Dedifferentiated amniotic fluid mesenchymal stem cell (primary cell): ENCODE measurements around the gene GRIPAP1.

Experiments
- DNase-seq: peaks from one replicate; pipeline ENCODE4 v3.0.0-alpha.2; 2016; ENCODE audit errors: extremely low spot score

Gene GRIPAP1

DNA sequence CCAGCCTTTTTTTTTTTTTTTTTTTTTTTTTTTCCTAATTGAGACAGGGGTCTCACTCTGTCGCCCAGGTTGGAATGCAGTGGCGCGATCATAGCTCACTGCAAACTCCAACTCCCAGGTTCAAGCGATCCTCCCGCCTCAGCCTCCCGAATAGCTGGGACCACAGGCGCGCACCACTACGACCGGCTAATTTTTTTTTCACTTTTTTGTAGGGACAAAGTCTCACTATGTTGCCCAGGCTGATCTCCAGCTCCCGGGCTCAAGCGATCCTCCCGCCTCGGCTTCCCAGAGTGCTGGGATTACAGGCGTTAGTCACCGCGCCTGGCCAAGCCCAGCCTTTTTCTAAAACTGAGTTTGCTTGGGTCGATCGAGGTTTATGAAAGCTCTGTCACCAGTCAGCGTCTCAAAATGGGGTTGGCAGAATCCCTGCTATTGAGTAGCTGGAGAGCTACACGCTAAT is 43.4 kb downstream of the GRIPAP1 start:
- peak; percentile 48 for DNase-seq

DNA sequence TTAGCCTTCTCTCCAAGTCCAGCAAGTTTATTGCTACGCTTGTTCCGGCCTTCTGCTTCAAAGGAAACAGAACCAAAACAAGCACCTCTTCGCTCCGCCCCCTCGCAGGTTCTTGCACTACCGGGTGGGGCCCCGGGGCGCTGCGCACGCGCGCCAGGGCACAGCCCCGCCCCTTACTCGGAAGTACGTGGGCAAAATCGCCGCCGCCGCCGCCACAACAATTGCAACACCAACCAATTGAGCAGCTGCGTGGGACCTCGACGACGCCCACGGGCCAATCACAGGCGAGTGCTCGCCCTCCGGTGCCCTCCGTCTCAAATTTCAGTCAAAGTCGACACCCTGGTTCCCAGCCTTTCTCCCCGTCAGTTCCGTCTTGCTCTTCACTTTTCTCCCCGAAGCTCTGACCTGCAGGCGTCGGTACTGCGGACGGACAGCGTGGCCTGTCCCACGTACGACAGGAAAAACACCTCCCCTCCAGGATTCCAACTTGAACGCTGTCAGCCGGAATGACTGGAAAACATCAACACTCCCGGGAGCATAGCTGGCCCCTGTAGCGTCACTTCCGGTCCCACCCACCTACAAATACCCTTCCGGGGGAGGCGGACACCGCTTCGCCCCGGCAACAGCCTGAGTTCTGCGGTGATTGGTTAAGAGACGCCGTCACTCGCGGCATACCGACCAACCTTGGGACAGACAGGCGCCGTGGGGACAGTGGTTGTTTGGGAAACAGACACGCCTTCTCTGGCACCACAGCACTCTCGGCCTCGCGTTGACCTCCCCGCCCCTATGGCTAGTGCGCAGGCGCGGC is 44.0 kb downstream of the GRIPAP1 start:
- DNase-seq: peak; percentile 95

DNA sequence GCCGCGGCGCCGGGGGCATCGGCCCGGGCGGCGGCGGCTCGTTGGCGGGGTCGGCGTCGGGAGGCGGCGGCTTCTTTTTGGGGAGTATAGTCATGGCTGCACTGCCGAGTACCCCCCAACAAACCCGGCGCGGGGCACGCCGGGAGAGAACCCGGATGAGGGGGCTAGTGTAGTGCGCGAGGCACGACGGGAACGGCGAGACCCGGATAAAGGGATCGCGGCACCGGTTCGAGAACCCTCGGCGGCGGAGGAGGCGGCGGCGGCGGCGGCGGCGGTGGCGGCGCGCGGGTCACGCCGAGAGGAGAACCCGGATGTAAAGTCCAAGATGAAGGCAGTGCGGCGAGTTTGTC is 44.6 kb downstream of the GRIPAP1 start, which contains the start of gene OTUD5:
OTUD5 (minus strand) TSS at position 131 of the 350 bp plus-strand sequence; CDS start at position 94, 37 bp downstream.
- DNase-seq: no peak

DNA sequence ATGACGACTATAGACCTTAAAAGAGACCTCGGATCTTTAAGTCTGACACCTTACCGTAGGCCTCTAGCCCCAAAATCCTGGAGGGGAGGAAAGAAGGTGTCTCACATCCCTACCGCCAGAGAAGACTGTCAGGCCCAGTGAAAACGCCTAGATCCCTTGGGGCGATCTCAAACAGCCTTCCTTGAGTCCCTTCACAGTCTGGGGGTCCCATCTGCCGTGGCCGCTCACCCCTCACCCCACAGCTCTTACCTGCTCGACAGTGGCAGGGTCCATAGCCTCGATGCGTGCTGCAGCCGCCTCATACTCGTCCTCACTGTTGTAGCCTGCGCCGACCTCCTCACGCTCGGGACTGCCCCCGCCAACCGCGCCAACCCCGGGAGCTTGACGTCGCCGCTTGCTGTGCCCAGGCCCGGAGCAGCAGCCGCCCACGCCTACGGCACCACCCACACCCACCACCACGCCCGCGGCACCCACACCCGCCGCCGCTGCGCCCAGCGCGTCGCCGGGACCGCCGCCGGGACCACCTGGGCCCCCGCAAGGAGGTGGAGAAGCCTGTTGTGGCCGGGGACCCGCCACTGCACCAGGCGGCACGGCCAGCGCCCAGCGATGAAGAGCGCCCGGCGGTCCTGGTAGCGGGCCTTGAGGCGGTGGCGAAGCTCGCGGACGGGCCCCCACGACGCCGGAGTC is 45.2 kb downstream of the GRIPAP1 start:
- DNase-seq: no peak

DNA sequence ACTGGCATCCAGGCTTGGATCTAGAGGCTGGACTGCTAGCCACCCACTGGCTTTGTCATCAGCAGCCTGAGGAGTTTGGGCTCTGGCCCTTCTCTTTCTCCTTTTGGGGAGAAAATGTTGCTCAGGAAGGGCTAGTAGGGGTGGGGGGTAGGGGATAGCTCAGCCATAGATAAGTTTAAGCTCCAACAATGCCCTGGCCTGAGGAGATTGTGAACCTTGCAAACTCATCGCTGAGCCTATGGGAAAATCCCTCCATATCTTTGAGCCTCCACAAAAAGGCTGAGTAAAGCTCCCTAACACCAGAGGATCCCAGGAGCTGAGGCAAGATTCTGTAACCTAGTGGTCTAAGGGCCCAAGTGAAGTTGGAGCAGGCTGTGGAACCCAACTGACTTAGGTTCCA is 53.5 kb downstream of the GRIPAP1 start:
- no peak for DNase-seq

DNA sequence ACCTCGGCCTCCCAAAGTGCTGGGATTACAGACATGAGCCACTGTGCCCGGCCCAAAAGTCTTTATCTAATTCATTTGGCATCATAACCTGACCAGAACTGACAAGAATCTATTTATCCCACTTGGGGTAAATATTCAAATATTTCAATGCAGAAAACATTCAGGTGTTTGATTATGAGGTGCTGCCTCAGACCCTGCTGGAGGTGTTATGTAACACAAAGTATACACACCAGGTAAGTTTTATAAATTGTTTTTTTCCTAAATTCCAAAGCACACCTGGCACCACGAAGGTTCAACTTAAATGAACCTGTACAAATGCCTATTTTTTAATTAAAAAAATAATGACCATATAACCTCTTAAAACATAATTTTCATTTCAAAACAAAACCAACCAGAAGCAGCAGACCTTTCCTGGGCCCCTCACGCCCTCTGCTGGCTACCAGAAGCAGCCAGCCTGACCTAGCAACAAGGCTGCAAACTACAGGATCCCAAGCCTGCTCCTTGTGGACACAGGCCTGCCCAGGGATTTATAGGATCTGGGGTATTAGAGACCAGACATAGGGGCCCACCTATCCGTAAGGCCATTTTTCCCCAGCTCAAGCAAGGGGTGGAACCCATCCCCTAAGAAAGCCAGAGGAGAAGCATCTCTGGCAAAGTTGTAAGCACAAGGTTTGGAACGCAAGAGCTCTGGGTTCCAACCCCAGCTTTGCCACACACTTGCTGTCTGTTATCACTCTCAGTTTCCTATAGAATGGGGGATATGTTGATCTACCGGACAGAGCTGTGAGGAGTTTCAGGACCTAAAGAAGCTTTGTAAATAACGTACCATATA is 56.3 kb downstream of the GRIPAP1 start:
- peak; percentile 24 for DNase-seq

DNA sequence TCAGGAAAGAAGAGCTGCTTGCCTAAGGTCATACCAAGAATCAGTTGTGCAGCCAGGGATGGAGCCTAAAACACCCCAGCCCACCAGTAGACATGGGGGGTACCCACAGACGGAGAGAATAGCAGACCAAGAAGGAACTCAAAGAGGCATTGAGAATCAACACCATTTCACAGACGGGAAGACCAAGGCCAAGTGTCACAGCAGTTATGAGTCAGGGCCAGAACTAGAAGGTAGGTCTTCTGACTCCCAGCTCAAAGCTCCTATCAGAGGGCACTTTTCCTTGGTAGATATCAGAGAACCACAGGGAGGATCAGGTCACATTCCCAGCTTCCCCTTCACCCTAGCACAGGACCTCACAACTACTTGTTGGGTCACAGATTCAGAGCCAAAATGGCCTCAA is 59.2 kb downstream of the GRIPAP1 start:
- DNase-seq: no peak

DNA sequence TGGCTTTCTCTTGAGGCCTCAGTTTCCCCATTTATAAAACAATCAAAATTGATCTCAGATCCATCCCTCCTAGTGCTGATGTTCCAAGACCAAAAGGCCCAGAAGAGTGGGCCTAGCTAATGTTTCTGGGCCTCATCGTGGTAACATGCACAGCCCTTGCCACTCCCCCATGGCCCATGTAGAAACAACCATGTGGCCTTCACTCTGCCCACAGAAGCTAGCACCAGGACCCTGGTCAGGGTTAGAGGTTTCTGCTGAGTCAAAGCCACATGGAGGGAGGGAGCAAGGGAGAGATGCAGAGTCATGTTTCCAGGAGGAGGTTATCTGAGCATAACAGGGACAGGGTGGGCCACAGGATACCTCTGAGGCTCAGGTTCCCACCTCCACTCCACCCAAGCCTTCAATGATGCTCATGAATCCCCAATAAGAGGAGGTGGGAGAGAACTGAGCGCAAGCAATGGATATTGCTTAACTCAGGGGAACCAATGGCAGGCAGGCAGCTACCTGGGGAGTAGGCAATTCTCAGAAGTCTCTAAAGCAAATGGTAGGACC is 61.6 kb downstream of the GRIPAP1 start:
- no peak for DNase-seq

DNA sequence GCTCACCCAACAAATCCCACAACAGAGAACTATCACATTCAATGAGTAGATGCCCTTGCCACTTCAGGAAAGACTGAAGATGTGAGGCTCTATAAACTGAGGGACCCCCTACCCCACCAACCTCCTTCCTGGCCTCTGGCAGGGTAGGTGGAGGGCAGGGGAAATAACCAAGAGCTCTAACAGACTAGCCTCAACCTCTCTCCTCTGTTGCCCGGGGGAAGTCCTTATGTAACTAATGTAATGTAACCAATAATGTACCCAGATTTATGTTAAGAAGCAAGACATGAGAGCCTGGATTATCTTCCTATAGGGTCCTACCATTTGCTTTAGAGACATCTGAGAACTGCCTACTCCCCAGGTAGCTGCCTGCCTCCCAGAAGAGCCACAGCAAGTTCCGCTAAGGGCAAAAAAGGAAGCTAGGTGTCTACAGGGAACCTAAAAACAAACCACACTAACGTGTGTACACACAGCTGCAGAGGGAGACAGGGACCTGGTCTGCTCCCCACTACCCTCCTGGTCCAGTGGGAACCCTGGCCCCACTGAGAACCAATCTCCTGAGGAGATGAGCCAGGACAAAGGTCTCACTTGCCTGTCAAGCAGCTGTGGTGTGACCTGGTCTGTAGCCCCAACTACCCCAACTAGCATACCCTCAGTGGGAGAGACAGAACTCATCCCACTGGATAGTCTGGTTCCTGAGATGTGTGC is 62.4 kb downstream of the GRIPAP1 start:
- no peak for DNase-seq

DNA sequence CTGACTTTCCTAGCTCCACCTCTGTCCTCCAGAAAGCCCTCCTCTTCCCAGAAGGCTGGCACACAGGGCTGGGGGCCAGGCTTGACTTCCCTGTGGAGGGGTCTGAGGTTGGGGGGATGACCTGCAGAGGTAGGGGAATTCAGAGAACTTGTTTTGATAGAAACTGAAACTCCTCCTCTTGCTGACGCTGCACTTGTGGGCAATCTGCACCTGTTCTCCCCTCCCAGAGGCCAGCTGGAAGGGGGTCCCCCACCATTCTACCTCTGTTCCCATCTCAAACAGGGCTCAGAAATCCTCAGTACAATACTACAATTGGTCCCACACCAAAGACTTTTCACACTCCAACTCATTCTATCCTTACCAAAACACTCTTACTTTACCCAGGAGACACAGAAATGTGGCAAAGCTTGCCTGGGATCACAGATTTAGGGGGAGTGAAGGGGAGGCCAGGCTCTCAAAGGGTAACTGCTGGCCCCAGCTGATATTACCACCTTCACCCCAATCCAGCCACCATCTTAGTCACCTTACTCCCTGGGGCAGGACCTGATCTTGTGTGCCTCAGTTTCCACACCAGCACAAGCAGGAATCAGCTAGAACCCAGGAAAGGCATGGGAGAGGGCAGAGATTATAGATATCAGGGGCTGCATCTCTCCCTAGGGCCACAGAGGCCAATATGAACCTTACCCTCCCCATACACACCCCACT is 63.2 kb downstream of the GRIPAP1 start:
- no peak for DNase-seq

DNA sequence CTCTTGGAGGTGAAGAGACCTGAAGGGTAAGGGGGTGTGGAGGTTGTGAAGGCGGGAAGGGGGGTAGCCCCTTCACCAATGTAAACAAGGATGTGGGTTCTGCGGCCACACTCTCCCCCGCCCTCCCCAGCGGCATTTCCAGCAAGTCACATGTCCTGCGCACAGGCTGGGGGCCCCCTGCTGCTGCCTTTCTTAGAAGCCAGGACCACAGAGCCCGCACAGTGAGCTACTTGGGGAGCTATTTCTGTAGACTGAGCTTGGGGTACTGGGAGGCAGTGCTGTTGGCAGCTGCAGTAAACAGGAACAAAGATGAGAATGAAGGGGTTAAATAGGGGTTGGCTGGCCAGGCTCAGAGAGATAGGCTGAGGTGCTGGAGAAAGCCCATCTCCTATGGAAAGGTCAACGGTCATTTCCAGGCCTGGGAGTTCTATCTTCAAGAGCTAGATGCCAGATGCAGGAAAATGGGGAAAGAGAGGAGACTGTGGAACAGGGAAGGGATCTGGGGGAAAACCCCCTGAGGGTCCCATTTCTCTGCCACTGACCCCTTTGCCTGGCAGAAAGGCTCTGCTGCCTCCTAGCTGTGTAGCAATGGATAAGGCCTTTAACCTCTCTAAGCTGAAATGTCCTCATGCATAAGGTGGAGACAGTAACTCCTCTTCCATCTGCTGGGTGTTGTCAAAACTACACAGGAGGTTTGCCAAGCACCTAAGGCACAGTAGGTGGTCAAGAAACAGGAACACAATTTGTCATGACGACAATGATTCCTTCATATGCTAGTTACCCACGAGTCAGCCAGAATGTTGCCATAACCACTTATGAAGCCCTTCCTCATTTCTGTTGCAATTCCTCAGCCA is 64.8 kb downstream of the GRIPAP1 start:
- no peak for DNase-seq

DNA sequence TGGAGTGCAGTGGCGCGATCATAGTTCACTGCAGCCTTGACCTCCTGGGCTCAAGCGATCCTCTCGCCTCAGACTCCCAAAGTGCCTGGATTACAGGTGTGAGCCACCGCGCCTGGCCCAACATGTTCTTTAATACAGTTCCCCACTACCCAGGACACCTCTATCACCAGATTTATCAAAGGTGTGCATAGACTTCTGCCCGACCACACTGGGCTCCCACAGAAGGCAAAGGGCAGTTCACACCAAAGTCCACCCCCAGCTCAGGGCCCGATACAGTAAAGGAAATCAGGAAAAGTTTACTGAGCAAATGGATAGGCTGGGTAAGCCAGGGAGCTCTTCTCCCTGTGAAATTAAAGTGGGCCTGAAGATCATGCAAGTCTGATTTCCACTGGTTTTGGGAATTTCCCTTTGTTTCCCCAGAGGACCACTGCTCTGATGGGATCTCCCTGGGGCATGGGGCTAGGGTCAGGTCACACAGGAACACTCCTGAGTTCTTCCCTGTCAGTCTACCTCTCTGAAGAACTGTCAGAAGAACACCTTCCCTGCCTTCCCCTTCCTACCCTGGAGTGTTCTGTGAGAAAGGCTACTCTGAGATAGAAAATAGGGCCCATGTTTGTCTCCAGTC is 65.5 kb downstream of the GRIPAP1 start:
- no peak for DNase-seq

DNA sequence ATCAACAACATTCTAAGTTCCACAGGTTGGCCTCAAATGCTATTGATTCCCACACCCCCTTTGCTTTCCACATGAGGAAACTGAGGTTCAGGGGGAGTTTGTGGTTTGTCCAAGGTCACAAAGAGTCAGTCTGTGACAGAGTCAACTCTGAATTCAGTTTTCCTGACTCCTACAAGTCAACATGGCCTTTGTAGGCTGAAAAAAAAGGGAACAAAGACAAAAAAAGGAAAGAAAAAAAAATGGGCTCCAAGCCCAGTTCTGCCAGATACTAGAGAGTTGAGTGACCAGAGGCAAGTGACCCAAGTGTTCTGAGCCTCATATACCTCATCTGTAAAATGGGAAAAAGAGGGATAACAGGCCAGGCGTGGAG is 66.8 kb downstream of the GRIPAP1 start:
- no peak for DNase-seq

DNA sequence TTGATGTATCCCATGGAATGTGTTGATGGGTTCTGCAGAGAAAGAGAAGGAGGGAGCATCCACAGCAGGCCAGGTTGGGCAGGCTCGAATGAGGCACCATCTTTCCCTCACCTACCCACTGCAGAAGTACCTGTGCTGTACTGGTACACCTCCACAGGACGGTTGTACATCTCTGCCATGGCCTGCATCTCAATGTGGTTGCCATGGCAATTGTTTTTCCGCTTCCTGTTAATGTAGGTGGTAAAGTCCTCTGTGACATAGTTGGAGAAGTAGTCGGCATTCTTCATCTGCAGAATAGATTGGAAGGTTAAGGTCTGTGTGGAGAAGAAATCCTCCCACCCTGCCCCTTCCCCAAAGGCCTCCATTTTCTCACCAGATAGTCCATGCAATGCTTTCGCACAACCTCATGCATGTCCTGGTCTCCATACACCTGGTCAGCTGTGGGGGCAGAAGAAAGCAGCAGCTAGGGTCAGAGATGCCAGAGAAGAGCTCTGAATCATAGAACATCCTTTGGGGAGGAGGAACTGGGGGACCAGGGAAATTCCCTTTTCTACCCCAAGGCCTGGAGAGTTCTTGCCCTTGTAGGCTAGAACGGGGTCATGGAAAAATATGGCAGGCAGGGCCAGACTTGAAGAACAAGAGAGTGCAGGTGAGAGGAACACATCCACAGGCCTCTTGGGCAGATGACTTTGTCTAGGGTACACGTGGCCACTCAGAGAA is 67.3 kb downstream of the GRIPAP1 start:
- DNase-seq: no peak

DNA sequence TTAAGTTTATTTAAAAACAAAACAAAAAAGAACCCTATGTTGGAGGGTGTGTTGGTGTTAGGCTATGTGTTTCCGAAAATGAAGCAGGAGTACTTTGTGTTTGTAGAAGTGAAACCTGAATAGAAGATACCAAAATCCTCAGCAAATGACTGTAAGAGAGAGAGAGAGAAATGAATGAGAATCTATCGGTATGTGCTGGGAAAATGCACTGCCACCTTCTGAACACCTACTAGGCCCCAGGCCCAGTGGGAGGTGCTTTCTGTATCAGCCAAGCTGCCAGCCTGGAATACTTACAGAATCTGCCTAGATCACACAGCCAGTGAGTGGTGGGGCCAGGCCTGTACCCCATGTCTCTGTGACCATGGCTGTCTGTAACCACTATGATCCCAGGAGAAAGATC is 68.3 kb downstream of the GRIPAP1 start:
- no peak for DNase-seq

DNA sequence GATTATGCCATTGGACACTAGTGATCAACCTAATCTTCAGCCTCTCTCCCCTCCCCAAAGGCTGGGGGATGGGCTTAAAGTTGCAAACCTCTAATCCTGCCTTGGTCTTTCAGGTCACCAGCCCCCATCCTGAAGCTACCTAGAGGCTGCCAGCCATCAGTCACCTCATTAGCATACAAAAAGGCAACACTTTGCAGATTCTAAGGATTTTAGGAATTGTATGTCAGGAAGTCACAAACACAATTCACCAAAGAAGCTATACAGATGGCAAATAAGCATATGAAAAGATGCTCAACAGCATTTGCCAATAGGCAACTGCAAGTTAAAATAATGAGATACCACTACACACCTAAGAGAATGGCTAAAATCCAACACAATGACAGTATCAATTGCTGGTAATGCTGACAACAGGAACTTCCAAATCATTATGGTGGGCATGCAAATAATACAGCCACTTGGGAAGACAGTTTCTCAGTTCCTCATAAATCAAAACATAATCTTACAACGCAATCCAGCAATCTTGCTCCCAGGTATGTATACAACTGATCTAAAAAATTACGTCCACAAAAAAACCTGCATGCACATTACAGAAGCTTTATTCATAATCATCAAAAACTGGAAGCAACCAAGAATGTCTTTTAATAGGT is 74.2 kb downstream of the GRIPAP1 start:
- no peak for DNase-seq

DNA sequence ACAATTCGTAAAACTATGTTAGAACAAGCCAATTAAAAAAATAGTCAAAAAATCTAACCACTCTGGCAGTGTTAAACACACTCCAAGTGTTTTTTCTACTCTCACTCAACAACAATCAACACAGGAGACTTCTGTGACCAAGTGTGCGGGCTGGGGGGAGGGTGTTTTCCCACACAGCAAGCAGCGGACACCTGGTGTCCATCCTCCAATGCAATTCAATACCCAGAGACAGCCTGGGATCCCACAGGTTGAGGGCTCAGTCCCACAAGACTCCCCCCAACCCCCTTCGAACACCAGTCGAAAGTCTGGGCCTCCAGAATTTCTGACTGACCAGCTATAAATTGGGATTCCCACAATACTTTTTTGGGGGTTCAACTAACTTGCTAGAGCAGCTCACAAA is 74.9 kb downstream of the GRIPAP1 start:
- DNase-seq: no peak

DNA sequence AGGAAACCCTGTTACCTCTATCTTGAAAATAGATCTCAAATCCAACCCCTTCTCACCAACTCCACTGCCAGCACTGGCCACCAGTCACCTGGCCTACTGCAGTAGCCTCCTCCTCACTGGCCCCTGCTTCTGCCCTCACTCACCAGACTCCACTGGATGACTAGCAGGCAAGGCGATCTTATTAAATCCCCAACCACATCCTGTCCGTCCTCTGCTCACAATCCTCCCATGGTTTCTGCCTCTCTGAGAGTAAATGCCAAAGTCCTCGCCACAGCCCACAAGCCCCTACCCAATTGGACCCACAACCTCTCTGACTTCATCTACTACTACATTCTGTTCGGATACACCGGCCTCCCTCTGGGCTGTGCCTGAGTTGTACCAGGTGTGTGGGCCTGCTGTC is 77.8 kb downstream of the GRIPAP1 start:
- DNase-seq: no peak
